Esophagus squamous epithelium (tissue), 5 donors: ENCODE measurements around the gene SPECC1. TPM values are rescaled to one million over a fixed set of nuclear protein-coding genes. Genes with fewer than 3 reads are reported as not detected.
A peak's percentile ranks its signal among the peaks of the same experiment; 100 is the strongest.
"Not testable (repeated sequence)": the region's sequence is repeated elsewhere in the genome, so short reads cannot be mapped to it uniquely, and the experiment has no call there.

Experiments used
- DNase-seq: peaks from one replicate; lab custom pipeline; 2025; lab: John Stamatoyannopoulos, UW
- H3K27ac ChIP-seq, 4 donors: fragments of 200-600 bp; sonication (generic); one replicate each; pipeline ENCODE4 v1.5.1; 2016 to 2019; ENCODE audit warnings: mild to moderate bottlenecking in 1 of 4
- H3K27me3 ChIP-seq, 4 donors: fragments of 200-600 bp; sonication (generic); 1 replicate in 3 of 4; 2 replicates in 1 of 4; pipeline versions ENCODE4 v1.5.1 to v1.6.0; 2017 to 2021; ENCODE audit warnings: antibody characterized with exemption in 1 of 4
- H3K36me3 ChIP-seq, 3 donors: fragments of 200-600 bp; sonication (generic); one replicate each; pipeline ENCODE4 v1.5.1; 2016 to 2019
- H3K4me1 ChIP-seq, 3 donors: fragments of 200-600 bp; sonication (generic); one replicate each; pipeline ENCODE4 v1.5.1; 2017 to 2019
- H3K4me3 ChIP-seq, 4 donors: fragments of 200-600 bp; sonication (generic); 1 replicate in 3 of 4; 2 replicates in 1 of 4; pipeline ENCODE4 v1.5.1; 2016 to 2019; ENCODE audit warnings: mild to moderate bottlenecking in 2 of 4, moderate library complexity in 1 of 4
- H3K9me3 ChIP-seq, 3 donors: fragments of 200-600 bp; sonication (generic); one replicate each; pipeline ENCODE4 v1.5.1; 2016 to 2019
- CTCF ChIP-seq, 6 experiments: fragments of 450-650 bp in 4 of 6; fragments of 200-600 bp in 2 of 6; sonication (generic) in 2 of 6; IDR thresholded peaks; one replicate each; pipeline ENCODE4 v1.5.1; 2016 to 2019; ENCODE audit warnings: antibody characterized with exemption in 6 of 6, mild to moderate bottlenecking in 4 of 6, moderate library complexity in 4 of 6
- WGBS, 2 donors: methylation state at CpG; one replicate each; pipeline ENCODE4 v1.1.5; 2018; 5-methylcytosine and 5-hydroxymethylcytosine counted together
- intact Hi-C: fragments of 100-400 bp; cut with DNase I; formaldehyde crosslinking; loops from one replicate; pipeline ENCODE4 v1.15.0; 2022
- small RNA-seq, 4 donors: library from RNA; depleted of rRNA; stranded (forward); fragments of <200 nt; gene quantifications; one replicate each; pipeline ENCODE3, GENCODE V24; 2016
- total RNA-seq, 4 donors: library from RNA; depleted of rRNA; stranded (reverse); fragments of >200 nt; gene quantifications; one replicate each; pipeline ENCODE4 v1.1.0, GENCODE V29; 2016
- donor health status: DM: yes; HTN: yes; CAD: no.

SPECC1 gene
- total RNA-seq, 4 donors from 2014 or later, result 13.8 to 29.6 (median 19.0) TPM

- H3K9me3 ChIP-seq, H3K27ac ChIP-seq, H3K27me3 ChIP-seq, H3K36me3 ChIP-seq, DNase-seq: not testable (repeated sequence)
- intact Hi-C loops, result loop anchor here (5.0 kb wide), 1 partner anchor 198 kb away; no protein-coding TSS in a partner anchor
- WGBS, 2 donors, result 13% methylated on average over 3 of the region's 47 CpGs; no CpG with 5 or more reads in 1 of the 2 donors
- peak; percentile 55 to 99 (median 92) for TF ChIP-seq CTCF (IDR thresholded peaks at IDR 0.05)
- peaks cover 0 to 11% (median 3%) of the 10 kb centered on the region in 3 donors for H3K4me1 ChIP-seq
- peak overlapping the region in 3 of 4 donors; percentile 38 to 58 (median 40) for H3K4me3 ChIP-seq
Observed at GRCh38 chr17:20320535-20321229, 311.5 kb downstream of the SPECC1 start.

- intact Hi-C loops, result loop anchor here (5.0 kb wide), 1 partner anchor 199 kb away; no protein-coding TSS in a partner anchor
- H3K27ac ChIP-seq, H3K36me3 ChIP-seq, DNase-seq, H3K4me3 ChIP-seq, H3K9me3 ChIP-seq, H3K27me3 ChIP-seq: not testable (repeated sequence)
- peaks cover 0 to 11% (median 3%) of the 10 kb centered on the region in 3 donors for H3K4me1 ChIP-seq
- WGBS, 2 donors, result 100% methylated on average over 6 of the region's 32 CpGs; no CpG with 5 or more reads in 1 of the 2 donors
Observed at GRCh38 chr17:20321357-20321756, 312.2 kb downstream of the SPECC1 start.

- intact Hi-C loops, H3K27me3 ChIP-seq, H3K9me3 ChIP-seq, H3K36me3 ChIP-seq, H3K4me1 ChIP-seq, H3K27ac ChIP-seq, DNase-seq, H3K4me3 ChIP-seq: not testable (repeated sequence)
- 78 to 89% methylated on average over 2 to 3 of the region's 3 CpGs for WGBS, 2 donors
Observed at GRCh38 chr17:20327739-20328138, 318.6 kb downstream of the SPECC1 start.

DNA sequence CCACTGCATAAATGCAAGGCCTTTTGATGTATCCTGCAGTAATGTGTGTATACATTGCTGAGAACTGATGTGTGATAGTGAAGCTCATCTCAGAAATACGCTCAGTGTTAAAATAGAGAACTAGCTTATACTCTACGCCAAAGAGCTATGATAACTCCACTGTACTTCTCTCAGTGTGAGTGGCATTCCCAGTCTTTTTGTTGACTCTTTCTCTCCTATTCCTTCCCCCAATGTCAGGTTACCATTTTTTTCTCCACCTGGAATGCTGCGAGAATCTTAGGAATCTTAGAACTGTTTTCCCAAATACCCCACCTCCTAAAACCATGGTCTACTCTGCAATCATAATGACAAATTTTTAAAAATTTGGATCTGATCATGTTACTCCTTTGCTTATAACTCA, 342.2 kb downstream of the SPECC1 start:
- H3K27me3 ChIP-seq, H3K9me3 ChIP-seq, H3K4me1 ChIP-seq, H3K4me3 ChIP-seq, H3K36me3 ChIP-seq, H3K27ac ChIP-seq, DNase-seq, intact Hi-C loops: not testable (repeated sequence)
- WGBS, 2 donors, result no CpG with 5 or more reads among the region's 3 CpGs

- intact Hi-C loops, H3K27ac ChIP-seq, H3K4me3 ChIP-seq, DNase-seq, H3K9me3 ChIP-seq, H3K36me3 ChIP-seq, H3K27me3 ChIP-seq, H3K4me1 ChIP-seq: not testable (repeated sequence)
- WGBS, 2 donors, result 70 to 74% methylated on average over 3 of the region's 3 CpGs
Observed at GRCh38 chr17:20352567-20352966, 343.4 kb downstream of the SPECC1 start.

GRCh38 chr17:20363846-20364245, 354.7 kb downstream of the SPECC1 start:
- H3K4me3 ChIP-seq, H3K4me1 ChIP-seq, intact Hi-C loops, H3K27ac ChIP-seq, DNase-seq, H3K9me3 ChIP-seq, H3K36me3 ChIP-seq, H3K27me3 ChIP-seq: not testable (repeated sequence)
- 56 to 88% methylated on average over 2 to 4 of the region's 4 CpGs for WGBS, 2 donors

Small RNA genes within 50 kb of the gene (small RNA-seq; reads per million reads assigned to genes)
- gene AC008088.1, result 0 reads per million in 4 donors
- 0 reads per million in 4 donors for gene RNU6-1057P
- gene RNU6-258P, result 0 reads per million in 4 donors
- gene RNU6-467P, result 0 reads per million in 4 donors

Other genes starting within 250 kb of the SPECC1 start
- gene ULK2, start 141.4 kb upstream of the SPECC1 start, total RNA-seq, result 10 to 100 TPM in 1 of 4 donors, 1 to 10 TPM in 3; 6.0 to 17.4 (median 8.2) TPM
- 10 to 100 TPM in 3 of 4 donors, 1 to 10 TPM in 1; 8.2 to 24.6 (median 16.4) TPM for gene AKAP10, start 31.5 kb upstream of the SPECC1 start, total RNA-seq